Measurements from ENCODE around the gene APBB2. TPM values are rescaled to one million over a fixed set of nuclear protein-coding genes. Genes with fewer than 3 reads are reported as not detected.

Gene APBB2
- polyA plus RNA-seq, 3 donors, result 0.15 to 0.33 TPM; not detected in 1

- Histone ChIP-seq H4K20me1 (ENCODE audit: insufficient read depth, low read length) (no peaks in the 10 kb centered on the region), H3K79me2 (ENCODE audit: insufficient read depth, low read length) (no peaks in the 10 kb centered on the region), H3K27me3 (ENCODE audit: control insufficient read depth in 2 of 2, insufficient read depth in 2 of 2, low read length in 2 of 2) (no peaks in the 10 kb centered on the region), H3K4me1 (ENCODE audit: control insufficient read depth in 1 of 2, insufficient read depth in 2 of 2, low read length in 2 of 2) (no peaks in the 10 kb centered on the region), H2AFZ (ENCODE audit: insufficient read depth, low read depth, low read length, poor library complexity, severe bottlenecking) (no peak overlapping the region), H3K27ac (ENCODE audit: low read depth in 1 of 2, low read length in 2 of 2) (no peak overlapping the region), H3K36me3 (replicated peaks in 1 of 2; ENCODE audit: control insufficient read depth in 1 of 2, insufficient read depth in 2 of 2, low read length in 2 of 2) (no peaks in the 10 kb centered on the region), H3K9me3 (replicated peaks in 1 of 2; ENCODE audit: control insufficient read depth in 1 of 2, insufficient read depth in 1 of 2, low read length in 2 of 2) (no peaks in the 10 kb centered on the region), H3K4me2 (replicated peaks; ENCODE audit: extremely low read depth, low read length, poor library complexity, severe bottlenecking) (no peak overlapping the region), H3K4me3 (replicated peaks in 1 of 3; ENCODE audit: low read depth in 2 of 3, low read length in 3 of 3) (no peak overlapping the region), H3K9ac (ENCODE audit: insufficient read depth, low read length, poor library complexity, severe bottlenecking) (no peak overlapping the region)
- no peak for DNase-seq
- intact Hi-C loops (cut with micrococcal nuclease), result no loop called here
- Mint-ChIP-seq H3K27ac (peak overlapping the region in 1 of 7 donors; percentile 41), H3K9me3 (peaks cover 0 to 12% (median 5%) of the 10 kb centered on the region in 7 donors), H3K4me3 (no peak overlapping the region), H3K36me3 (no peaks in the 10 kb centered on the region), H3K4me1 (no peaks in the 10 kb centered on the region), H3K27me3 (ENCODE audit: low read depth in 3 of 3) (peaks cover 0 to 1% (median 0%) of the 10 kb centered on the region in 3 donors)
- WGBS (ENCODE audit: insufficient coverage), result 80% methylated on average over 2 of the region's 4 CpGs
- TF ChIP-seq, protein P1, sequence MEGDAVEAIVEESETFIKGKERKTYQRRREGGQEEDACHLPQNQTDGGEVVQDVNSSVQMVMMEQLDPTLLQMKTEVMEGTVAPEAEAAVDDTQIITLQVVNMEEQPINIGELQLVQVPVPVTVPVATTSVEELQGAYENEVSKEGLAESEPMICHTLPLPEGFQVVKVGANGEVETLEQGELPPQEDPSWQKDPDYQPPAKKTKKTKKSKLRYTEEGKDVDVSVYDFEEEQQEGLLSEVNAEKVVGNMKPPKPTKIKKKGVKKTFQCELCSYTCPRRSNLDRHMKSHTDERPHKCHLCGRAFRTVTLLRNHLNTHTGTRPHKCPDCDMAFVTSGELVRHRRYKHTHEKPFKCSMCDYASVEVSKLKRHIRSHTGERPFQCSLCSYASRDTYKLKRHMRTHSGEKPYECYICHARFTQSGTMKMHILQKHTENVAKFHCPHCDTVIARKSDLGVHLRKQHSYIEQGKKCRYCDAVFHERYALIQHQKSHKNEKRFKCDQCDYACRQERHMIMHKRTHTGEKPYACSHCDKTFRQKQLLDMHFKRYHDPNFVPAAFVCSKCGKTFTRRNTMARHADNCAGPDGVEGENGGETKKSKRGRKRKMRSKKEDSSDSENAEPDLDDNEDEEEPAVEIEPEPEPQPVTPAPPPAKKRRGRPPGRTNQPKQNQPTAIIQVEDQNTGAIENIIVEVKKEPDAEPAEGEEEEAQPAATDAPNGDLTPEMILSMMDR (IDR thresholded peaks at IDR 0.05), result no peak
These were observed 31.3 kb downstream of the APBB2 start for GRCh38 chr4:41183021-41183553.

GRCh38 chr4:41181037-41181436 is 33.3 kb downstream of the APBB2 start:
- H3K27ac Mint-ChIP-seq, result no peak overlapping the region
- intact Hi-C loops (cut with micrococcal nuclease), result no loop called here
- no peak overlapping the region for H3K9ac ChIP-seq (ENCODE audit: insufficient read depth, low read length, poor library complexity, severe bottlenecking)
- H3K36me3 ChIP-seq (replicated peaks in 1 of 2; ENCODE audit: control insufficient read depth in 1 of 2, insufficient read depth in 2 of 2, low read length in 2 of 2), result no peaks in the 10 kb centered on the region
- no peaks in the 10 kb centered on the region for H3K79me2 ChIP-seq (ENCODE audit: insufficient read depth, low read length)
- DNase-seq, result no peak
- no peak overlapping the region for H3K4me2 ChIP-seq (replicated peaks; ENCODE audit: extremely low read depth, low read length, poor library complexity, severe bottlenecking)
- H3K27me3 ChIP-seq (ENCODE audit: control insufficient read depth in 2 of 2, insufficient read depth in 2 of 2, low read length in 2 of 2), result no peaks in the 10 kb centered on the region
- H3K4me1 Mint-ChIP-seq, result no peaks in the 10 kb centered on the region
- H3K4me3 Mint-ChIP-seq, result no peak overlapping the region
- peaks cover 0 to 12% (median 5%) of the 10 kb centered on the region in 7 donors for H3K9me3 Mint-ChIP-seq
- H2AFZ ChIP-seq (ENCODE audit: insufficient read depth, low read depth, low read length, poor library complexity, severe bottlenecking), result no peak overlapping the region
- no peak overlapping the region for H3K27ac ChIP-seq (ENCODE audit: low read depth in 1 of 2, low read length in 2 of 2)
- TF ChIP-seq, protein P1 (IDR thresholded peaks at IDR 0.05), result no peak
- 100% methylated on average over 2 of the region's 6 CpGs for WGBS (ENCODE audit: insufficient coverage)
- peaks cover 0 to 4% (median 1%) of the 10 kb centered on the region in 3 donors for H3K27me3 Mint-ChIP-seq (ENCODE audit: low read depth in 3 of 3)
- no peaks in the 10 kb centered on the region for H3K9me3 ChIP-seq (replicated peaks in 1 of 2; ENCODE audit: control insufficient read depth in 1 of 2, insufficient read depth in 1 of 2, low read length in 2 of 2)
- H3K36me3 Mint-ChIP-seq, result no peaks in the 10 kb centered on the region
- H3K4me1 ChIP-seq (ENCODE audit: control insufficient read depth in 1 of 2, insufficient read depth in 2 of 2, low read length in 2 of 2), result no peaks in the 10 kb centered on the region
- no peak overlapping the region for H3K4me3 ChIP-seq (replicated peaks in 1 of 3; ENCODE audit: low read depth in 2 of 3, low read length in 3 of 3)
- H4K20me1 ChIP-seq (ENCODE audit: insufficient read depth, low read length), result no peaks in the 10 kb centered on the region
